Hematopoietic multipotent progenitor cell treated with erythropoietin and hydrocortisone succinate and interleukin-3 and kit ligand, for 15 days (in vitro differentiated cells): Measurements from ENCODE around the gene MOB3A.

Experiments
- DNase-seq: peaks from one replicate; pipeline ENCODE4 v3.0.0-alpha.2; 2015; ENCODE audit warnings: low spot score

MOB3A gene

DNA sequence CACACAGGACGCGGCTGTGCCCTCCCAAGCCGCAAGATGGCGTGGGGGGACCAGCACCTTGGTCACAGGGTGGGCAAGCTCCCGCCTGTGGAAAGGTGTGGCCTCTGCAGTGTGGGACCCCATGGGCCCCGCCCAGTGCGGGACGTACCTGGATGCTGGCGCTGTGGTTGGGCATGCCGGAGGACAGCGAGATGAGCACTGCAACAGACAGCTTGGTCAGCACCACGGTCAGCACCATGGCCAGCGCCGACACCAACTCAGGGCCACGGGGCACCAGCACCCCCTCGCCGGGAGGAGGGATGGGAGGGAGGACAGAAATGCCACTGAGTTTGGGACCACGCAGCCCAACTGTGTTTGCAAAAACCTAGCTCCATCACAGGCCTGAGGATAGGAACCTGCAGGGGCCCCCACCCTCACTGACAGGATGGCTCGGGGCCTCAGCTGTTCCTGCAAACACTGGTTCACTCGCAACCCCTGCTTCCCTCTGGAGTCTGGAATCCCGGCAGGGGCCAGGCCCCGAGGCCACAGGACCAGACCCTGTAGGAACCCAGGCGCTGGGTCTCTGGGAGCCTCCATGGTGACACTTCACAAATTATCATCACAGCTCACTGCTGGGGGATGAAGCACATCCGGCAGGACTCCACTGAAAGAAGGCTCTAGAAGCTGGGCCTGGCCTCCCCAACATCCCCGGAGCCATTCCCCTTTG, 27.7 kb upstream of the MOB3A start:
- DNase-seq, result no peak

DNA sequence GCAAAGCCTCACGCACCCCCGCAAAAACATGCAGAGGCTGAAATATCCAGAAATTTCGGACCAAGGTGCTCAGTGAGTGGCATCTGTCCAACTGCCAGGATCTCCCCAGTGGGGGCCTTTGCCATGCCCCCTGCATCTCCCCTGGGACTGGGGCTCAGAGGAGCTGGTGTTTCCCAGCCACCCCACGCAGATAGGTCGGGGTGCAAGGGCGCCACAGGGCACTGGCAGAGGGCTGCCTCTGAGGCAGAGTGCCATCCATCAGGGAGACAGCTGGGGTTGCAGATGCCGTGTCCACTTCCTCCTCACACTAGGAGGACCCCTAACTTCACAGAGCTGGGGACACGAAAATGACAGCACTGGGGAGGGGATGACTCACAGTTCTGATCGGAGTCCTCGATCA, 26.9 kb upstream of the MOB3A start:
- DNase-seq, result no peak

DNA sequence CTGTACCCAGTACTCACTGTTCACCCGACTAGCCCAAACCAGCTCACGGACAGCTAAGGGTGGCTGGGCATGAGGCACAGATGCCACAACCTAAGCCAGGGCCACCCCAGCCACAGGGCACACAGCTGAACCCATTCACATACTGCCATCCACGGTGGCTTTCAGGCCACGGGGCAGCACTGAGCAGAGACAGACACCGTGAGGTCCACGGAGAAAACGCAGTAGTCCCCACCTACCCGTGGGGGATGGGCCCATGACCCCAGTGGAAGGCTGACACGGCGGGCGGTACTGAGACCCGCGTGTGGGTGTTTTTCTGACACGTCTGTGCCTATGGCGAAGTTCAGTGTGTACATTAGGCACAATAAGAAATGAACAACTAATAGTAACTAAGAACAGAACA, 26.1 kb upstream of the MOB3A start:
- DNase-seq, result no peak

DNA sequence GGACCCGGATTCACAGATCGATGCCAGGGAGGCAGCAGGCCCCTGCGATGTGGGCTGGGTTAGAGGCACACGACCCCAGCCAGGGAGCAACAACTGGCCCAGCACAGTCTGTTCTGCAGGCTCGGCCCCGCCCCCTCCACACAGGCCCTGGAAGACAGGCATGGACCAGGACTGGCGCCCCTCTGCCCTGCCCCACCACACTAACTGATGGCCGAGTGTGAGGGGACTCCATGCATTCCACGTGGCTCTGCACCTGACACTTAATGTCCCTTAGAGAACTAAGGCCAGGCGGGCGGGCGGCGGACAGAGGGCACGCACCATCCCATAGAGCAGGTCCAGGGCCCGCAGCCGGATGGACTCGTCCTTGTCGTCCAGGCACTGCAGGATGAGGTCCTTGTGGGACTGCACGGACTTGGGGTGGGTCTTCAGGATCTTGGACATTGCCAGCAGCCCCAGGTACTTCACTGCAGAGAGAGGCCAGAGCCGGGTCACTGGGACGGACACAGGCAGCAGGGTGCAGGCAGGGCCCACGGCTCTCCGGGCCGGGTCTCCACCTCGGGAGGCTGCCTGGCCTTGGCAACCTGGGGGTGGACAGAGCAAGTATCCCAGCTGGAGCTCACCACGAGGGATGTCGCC, 25.4 kb upstream of the MOB3A start:
- no peak for DNase-seq

DNA sequence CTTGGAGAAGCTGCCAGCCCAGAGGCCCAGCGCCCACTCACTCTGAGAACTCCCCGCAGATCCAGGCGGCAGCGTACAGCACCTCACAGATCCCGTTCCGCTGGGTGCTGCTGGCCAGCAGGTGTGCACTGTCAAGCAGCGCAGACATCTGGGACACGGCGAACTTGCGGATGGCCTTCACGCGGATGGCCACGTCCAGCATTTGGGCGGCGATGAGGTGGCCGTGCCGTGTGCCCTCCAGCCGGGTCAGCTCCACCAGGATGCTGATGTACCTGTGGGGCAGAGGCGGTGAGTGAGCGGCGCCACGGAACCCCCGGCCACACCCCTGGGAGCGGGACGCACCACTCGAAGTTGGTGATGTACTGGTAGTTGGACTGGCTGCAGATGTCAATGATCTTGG, 24.7 kb upstream of the MOB3A start:
- no peak for DNase-seq

DNA sequence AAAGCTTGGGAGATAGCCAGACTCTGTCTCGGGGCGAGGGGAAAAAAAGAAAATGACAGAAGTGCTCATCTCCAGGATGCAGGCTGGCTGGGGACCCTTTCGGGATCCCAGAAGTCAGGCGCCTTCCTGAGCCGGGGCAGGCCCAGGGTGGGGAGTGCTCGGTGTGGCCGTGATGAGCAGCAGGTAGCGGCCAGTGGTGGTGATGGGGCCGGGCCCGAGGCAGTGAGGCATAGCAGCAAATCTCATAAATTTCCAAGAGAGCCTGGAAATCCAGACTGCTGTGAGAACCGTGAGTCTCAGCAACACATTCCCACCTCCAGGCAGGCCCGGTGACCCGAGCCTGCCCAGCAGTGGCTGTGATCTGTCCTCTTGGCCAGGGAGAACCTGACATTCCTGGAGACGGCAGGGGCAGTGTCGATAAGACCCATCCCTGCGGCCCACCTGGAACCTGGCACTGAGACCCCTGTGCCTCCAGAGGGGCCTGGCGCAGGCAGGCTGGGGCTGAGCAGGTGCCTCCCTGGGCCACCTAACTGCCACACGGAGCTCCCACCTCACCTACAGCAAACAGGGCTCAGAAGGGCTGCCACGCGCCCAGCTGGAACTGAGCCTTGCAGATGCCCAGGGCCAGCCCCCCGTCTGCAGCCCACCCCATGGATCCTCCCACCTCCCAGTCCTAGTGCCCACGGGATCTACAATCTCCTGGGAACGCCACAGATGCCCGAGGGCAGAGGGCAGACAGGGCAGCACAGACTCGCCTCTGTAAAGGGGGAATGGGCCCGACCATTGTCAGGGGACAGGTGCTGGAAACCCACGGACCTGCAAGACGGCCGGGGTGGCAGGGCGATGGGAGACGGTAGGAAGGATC, 24.0 kb upstream of the MOB3A start:
- no peak for DNase-seq

DNA sequence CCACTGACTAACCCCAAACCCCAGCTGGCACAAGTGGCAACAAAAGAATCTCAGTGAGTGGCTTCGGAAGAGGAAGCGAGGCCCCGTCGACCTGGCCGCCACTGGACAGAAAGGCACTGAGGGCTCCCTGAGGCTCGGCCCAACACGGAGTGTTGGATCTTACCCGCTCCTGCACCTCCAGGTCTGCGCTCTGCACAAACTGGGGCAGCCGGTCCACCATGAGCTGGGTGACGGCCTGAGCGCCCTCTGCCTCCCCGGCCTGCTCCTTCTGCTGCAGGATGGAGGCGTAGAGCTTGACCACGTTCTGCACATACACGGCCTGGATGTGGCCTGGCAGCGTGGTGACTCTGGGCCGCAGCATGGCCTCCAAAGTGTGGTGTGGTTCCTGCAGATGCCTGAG, 22.3 kb upstream of the MOB3A start:
- DNase-seq, result no peak

DNA sequence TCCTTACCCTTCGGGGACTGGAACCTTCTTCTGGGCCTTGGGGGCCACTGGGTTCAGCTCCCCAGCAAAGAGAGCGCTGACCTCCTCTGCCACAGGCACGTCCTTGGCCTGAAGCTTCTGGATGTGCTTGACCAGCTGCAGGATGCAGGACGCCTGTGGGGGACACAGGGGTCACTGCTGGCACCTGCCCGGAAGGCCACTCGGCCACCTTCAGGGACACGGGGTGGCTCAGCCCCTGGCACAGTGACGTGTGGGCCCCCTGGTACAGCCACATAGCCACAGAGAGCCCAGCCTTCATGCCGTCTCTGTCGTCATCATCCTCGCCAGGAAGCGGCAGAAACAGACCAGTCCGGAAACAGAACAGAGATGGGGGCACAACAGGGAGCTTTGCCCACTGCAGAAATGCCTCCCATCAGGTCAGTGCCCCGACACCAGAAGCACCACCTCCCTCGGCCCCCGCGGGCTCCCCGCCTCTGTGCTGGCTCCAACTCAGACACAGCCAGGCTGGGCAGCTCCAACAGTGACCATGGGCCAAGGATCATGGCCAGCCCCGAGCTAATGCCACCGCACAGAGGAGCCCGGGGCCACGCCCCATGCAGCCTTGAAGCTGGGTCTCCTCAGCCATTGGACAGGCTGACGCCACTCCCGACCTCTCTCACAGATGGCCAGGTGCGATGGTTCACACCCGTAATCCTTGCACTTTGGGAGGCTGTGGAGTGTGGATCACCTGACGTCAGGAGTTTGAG, 21.3 kb upstream of the MOB3A start:
- no peak for DNase-seq

DNA sequence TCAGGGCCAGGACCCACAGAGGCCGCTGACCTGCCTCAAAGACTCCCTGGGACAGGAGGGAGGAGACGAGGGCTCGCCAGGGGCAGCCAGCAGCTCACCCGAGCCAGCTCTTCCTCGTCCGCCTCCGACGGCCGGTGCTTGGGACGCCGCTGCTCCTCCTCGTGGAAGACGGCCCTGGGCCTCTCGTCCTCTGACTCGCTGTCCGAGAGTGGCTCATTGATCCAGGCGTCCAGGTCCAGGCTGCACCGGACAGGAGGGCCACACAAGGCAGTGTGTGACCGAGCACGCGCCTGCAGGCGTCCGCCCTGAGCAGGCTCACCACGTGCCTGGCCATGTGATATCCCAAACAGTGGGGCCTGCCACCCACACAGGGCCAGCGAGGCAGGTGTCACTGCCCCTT, 20.4 kb upstream of the MOB3A start:
- DNase-seq, result no peak

DNA sequence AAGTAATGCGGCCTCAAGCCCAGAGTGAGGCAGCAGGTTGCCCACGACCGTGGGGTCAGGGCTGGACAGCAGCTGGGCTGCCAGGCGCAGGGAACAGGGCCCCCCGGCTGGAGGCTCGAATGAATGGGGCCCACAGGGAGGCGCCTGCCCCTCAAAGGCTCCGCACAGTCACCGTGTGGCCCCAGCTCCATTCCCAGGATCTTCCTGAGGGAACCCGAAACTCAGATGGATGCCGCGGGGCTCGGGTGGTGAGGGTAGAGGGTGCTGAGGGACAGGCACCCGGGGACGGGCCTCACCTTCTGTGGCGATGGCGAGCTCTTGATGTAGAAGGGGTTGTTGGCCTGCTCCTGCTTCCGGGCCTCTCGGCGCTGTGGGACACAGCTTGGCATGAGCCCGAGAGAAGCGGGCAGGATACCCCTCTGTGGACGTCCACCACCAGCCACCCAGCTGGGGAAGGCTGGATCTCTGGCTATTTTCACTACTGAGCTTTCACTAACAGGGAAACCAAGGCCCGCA, 19.8 kb upstream of the MOB3A start:
- DNase-seq, result no peak

DNA sequence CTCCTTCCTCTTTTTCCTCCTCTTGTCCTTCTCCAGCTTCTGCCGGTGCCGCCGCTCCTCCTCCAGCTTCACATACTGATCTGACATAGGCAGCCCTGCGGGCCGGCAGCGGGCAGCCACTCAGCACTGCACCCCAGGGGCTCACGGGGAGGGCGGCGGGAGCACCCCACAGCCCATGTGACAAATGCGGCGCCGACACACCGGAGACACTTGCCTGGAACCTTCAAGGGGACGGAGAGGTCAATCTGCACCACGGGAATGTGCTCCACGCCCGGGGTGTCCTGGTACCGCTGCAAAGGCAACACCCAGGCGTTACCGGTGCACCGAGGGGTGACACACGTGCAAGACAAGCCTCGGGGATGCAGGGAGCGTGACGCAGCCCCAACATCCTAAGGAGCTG, 19.2 kb upstream of the MOB3A start:
- no peak for DNase-seq

DNA sequence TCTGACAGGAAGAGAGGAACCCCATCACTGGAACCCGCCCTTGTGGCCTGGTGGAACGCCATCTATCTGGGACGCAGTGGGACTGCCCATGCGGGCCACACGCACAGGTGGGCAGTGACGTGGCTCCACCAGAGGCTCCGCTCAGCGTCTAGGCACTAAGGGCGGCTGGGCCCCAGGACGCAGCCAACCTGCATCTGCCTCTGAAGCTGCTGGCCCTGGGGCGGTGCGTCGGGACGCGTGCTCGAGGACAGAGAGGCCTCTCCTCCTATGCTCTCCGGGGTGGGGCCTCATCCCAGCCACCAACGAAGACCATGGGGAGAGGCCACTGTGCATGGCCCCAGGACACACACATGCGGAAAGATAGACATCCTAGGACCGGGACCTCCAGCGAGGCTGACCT, 18.7 kb upstream of the MOB3A start:
- no peak for DNase-seq

DNA sequence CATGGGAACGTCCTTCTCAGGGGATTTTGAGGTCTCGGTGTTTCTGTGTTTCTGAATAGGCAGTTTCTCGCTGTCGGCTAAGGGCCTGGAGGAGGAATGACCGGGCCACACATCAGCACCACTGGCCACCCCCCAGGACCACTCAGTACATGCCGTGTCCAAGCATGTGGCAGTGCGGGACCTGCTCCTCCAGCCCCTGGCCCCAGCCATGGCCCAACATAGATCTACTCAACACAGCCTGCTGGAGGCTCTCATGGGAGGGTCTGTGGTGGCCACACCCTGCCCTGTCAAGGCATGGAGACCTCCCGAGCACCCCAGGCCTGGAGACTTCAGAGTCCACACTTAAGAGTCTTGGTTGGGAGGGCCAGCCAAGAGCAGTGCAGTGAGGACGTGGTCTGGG, 18.1 kb upstream of the MOB3A start:
- DNase-seq, result no peak

DNA sequence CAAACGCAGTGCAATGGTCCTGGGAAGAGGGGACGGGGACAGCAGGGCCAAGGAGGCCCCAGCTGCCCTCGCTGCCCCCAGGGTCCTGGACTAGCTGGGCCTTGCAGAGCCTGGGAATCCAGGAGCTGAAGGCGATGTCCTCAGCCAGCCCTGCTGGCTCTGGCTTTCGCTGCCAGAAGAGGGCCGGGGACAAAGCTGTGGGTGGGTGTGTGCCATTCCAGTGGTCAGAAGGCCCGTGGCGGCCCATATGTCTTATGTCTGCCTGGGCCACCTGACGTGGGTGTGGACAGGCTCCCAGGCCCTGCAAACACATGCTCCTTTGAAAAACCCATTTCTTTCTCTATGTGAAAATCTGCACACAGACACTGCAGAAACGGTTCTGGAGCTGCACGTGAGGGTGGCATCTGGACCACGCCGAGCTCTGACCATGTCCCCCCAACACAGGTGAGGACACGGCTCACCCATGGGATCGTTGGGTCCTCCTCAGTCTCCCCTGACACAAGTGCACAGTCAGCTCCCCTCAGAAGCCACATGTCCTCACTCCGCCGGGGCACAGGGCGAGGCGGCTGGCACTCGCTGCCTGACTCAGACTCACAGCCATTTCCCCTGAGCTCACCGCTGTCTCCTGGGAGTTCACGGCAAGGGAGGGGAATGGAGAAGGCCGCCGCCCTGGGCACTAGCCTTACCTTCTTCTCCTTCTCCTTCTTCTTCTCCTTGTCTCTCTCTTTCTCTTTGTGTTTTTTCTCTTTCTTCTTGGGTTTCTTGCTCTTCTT, 17.5 kb upstream of the MOB3A start:
- DNase-seq, result no peak

DNA sequence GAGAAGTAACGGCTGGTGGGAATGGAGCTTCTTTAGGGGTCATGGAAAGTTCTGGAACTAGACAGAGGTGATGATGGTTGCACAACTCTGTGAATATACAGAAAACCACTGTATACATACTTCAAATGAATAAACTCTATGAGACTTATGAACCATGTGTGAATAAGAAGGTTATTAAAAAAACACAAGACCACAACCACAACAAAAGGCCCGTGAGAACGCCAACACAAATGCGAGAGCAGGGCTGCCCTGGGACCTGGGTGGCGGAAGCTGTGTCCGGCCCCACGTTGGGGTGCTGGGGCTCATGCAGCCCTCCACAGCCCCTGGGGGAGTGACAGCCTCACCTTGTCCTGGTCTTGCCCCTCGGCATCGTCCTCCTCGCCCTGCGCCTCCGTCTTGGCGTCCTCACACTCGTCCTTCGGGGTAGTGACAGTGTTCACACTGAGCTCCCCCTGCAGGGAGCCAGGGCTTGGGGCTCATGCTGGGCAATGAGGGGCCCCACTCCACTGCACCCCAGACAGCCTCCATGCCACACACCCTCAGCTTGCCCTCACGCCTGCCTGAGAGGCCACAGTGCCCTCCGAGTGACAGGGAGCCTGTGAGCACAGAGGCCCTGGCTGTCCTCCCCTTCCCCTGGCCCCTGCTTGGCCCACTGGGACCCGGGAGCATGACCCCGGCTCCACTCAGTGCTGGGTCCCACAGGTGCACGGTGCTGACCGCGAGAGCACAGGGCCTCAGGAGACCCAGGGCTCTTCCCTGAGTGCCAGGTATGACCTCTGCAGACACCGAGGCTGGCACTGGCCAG, 16.6 kb upstream of the MOB3A start:
- DNase-seq, result no peak

DNA sequence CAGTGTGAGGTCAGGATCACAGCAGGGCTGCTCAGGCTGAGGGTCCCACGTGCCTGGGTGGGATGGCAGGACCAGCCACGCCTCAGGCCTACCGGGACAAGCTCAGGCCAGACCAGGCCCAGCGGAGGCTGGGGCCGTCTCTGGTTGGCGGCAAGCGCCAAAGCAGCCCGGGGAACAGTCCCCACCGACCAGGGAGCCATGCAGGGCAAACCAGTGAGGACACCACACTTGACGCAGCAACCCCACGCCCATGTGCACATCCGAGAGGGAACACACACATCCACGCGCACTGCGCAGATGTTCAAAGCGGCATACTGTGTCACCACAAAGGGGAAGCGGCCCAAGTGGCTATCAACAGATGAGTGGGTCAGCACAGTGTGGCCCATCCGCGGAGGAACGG, 15.8 kb upstream of the MOB3A start:
- DNase-seq, result no peak

DNA sequence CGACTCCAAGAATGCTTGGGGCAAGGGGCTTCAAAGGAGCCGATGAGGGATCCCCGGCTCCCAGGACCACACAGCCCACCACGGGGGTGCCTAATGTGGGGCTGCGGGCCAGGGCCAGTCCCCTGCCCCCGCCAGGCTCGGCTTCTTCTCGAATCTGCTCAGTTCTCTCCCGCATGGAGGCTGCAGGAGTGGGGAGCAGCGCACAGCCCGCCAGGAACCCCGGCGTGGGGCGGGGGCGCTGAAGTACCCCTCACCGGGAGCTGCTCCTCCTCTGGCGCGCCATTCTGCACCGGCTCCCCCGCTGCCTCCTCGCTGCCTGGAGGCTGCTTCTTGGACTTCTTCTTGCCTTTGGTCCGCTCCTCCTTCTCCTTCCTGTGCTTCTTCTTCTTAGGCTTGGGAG, 15.3 kb upstream of the MOB3A start:
- DNase-seq, result no peak

DNA sequence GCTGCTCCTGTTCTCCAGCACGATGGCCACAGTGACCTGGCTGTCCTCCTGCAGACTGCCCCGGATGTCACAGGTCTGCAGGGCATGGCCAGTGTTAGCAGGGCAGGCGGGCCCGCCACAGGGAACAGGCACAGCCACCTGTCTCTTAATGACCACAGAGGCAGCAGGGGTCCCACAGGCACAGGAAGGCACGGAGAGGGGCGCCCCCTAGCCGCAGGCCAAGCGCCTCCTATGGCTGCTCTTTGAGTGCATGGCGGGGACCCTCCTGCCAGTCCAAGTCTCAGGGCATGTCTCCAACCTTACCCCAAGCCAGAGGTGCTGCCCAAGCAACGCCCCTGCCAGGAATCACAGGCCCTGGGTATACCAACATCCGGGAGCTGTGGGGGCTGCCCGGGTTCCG, 14.7 kb upstream of the MOB3A start:
- no peak for DNase-seq

DNA sequence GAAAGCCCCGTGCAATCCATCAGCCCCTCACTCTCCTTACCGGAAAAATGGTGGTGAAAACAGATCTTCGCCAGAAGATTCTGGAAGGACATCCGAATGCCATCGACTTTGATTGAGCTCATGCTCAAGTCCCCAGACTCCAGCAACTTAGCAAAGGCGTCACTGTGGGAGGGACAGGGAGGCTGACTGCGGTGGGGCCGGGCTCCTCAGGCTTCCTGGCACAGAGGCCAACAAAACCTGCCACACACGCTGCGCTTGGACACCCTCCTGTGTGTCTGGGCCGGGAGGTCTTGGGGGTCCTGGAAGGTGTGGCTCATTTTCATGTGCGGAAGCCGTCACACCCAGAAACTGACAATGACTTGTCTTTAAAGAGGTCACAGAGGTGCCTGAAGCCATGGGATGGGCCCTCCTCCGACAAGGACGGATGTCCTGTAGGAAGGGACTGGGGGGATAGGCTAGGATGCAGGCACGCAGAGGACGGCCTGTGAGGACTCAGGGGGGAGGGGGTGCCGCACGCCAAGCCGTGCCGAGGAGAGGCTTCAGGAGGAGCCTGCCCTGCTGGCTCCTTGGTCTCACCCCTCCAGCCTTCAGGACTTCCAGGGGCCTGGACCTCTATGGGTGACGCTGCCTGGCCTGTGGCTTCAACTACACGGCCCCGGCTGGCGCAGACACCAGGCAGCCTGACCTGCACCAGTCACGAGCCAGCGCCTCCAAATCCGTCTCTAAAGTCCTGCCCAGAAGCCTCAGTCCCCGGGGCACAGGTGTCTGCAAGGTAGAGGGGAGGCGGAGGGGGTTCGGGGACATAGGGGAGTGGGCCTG, 13.1 kb upstream of the MOB3A start:
- DNase-seq, result no peak
